HepG2 (cell line): ENCODE data around the gene SMOC1. TPM values are rescaled to one million over a fixed set of nuclear protein-coding genes. Genes with fewer than 3 reads are reported as not detected.

Source experiments
- AHR ChIP-seq: IDR thresholded peaks from 2 replicates; pipeline ENCODE4 v1.6.1; 2018; ENCODE audit warnings: missing genetic modification reagents, missing compliant biosample characterization
- CENPT ChIP-seq: sonication (generic); formaldehyde crosslinking; IDR thresholded peaks from 2 replicates; pipeline ENCODE4 v1.8.0; 2022; ENCODE audit warnings: low read depth, mild to moderate bottlenecking, moderate library complexity, missing genetic modification reagents
- CHD4 ChIP-seq: fragments of 200-600 bp; sonication (generic); IDR thresholded peaks from 2 replicates; pipeline ENCODE4 v1.7.0; 2017; ENCODE audit warnings: mild to moderate bottlenecking, low read length, borderline replicate concordance
- ELF1 ChIP-seq: sonication (generic); formaldehyde crosslinking; IDR thresholded peaks from 2 replicates; pipeline ENCODE4 v1.4.0; 2020; ENCODE audit warnings: missing genetic modification reagents
- FOXJ3 ChIP-seq: sonication (generic); formaldehyde crosslinking; IDR thresholded peaks from 2 replicates; pipeline ENCODE4 v1.4.0; 2020; ENCODE audit warnings: missing genetic modification reagents, mild to moderate bottlenecking, borderline replicate concordance
- HDAC2 ChIP-seq: sonication (generic); formaldehyde crosslinking; IDR thresholded peaks from 2 replicates; pipeline ENCODE4 v1.4.0; 2020; ENCODE audit warnings: missing genetic modification reagents
- MAFF ChIP-seq: IDR thresholded peaks from 2 replicates; pipeline ENCODE4 v1.6.1; 2011; ENCODE audit warnings: low read depth, low read length, improper control_type of control experiment
- RAD51 ChIP-seq: fragments of 450-650 bp; IDR thresholded peaks from 2 replicates; pipeline ENCODE4 v1.6.1; 2016; ENCODE audit warnings: borderline replicate concordance
- RNF219 ChIP-seq: sonication (generic); formaldehyde crosslinking; IDR thresholded peaks from 2 replicates; pipeline ENCODE4 v1.5.0; 2020; ENCODE audit warnings: mild to moderate bottlenecking, missing genetic modification reagents
- SSRP1 ChIP-seq: IDR thresholded peaks from 2 replicates; pipeline ENCODE4 v1.6.1; 2016; ENCODE audit warnings: control low read depth
- SYNCRIP ChIP-seq: fragments of 200-400 bp; formaldehyde crosslinking; IDR thresholded peaks from 2 replicates; pipeline ENCODE4 v1.6.1; 2018; ENCODE audit warnings: mild to moderate bottlenecking, low read depth, low read length; ENCODE audit not compliant: insufficient read depth
- TRAFD1 ChIP-seq: sonication (generic); formaldehyde crosslinking; IDR thresholded peaks from 2 replicates; pipeline ENCODE4 v1.5.1; 2020; ENCODE audit warnings: missing genetic modification reagents, mild to moderate bottlenecking, borderline replicate concordance
- TSC22D2 ChIP-seq: sonication (generic); formaldehyde crosslinking; IDR thresholded peaks from 2 replicates; pipeline ENCODE4 v1.5.1; 2020; ENCODE audit warnings: missing genetic modification reagents, mild to moderate bottlenecking, borderline replicate concordance
- ZBED4 ChIP-seq: sonication (generic); formaldehyde crosslinking; IDR thresholded peaks from 2 replicates; pipeline ENCODE4 v1.4.0; 2020; ENCODE audit warnings: missing genetic modification reagents, borderline replicate concordance
- ZBTB14 ChIP-seq: sonication (generic); formaldehyde crosslinking; IDR thresholded peaks from 2 replicates; pipeline ENCODE4 v1.4.0; 2020; ENCODE audit warnings: missing genetic modification reagents
- ZNF253 ChIP-seq: sonication (generic); formaldehyde crosslinking; IDR thresholded peaks from 2 replicates; pipeline ENCODE4 v1.8.0; 2022; ENCODE audit warnings: mild to moderate bottlenecking, missing genetic modification reagents, borderline replicate concordance
- ZNF335 ChIP-seq: sonication (generic); formaldehyde crosslinking; IDR thresholded peaks from 2 replicates; pipeline ENCODE4 v1.4.0; 2020; ENCODE audit warnings: missing genetic modification reagents
- ZNF33A ChIP-seq: sonication (generic); formaldehyde crosslinking; IDR thresholded peaks from 2 replicates; pipeline ENCODE4 v1.5.1; 2020; ENCODE audit warnings: missing genetic modification reagents, mild to moderate bottlenecking, moderate library complexity, borderline replicate concordance
- ZNF430 ChIP-seq: sonication (generic); formaldehyde crosslinking; IDR thresholded peaks from 2 replicates; pipeline ENCODE4 v1.9.0; 2021; ENCODE audit warnings: mild to moderate bottlenecking, missing genetic modification reagents
- ZNF724P ChIP-seq: sonication (generic); formaldehyde crosslinking; IDR thresholded peaks from 2 replicates; pipeline ENCODE4 v1.8.0; 2022; ENCODE audit warnings: missing genetic modification reagents, borderline replicate concordance
- ZNF878 ChIP-seq: sonication (generic); formaldehyde crosslinking; IDR thresholded peaks from 2 replicates; pipeline ENCODE4 v1.8.1; 2023; ENCODE audit warnings: mild to moderate bottlenecking, missing genetic modification reagents, moderate library complexity
- polyA plus RNA-seq, 8 experiments: library from polyadenylated mRNA; depleted of rRNA in 3 of 8; stranded (reverse) in 7 of 8; unstranded in 1 of 8; fragments of >200 nt; fragmentation: Illumina TruSeq in 4 of 8; extraction: Trizol in 4 of 8; gene quantifications; 2 replicates each; pipeline versions ENCODE4 v1.2.1 to v1.2.3, GENCODE V29; 2011 to 2016; ENCODE audit warnings: low read depth in 4 of 8, missing spikeins in 1 of 8, mixed read lengths in 1 of 8; ENCODE audit not compliant: insufficient read depth in 1 of 8
- total RNA-seq, 5 experiments: library from RNA; depleted of rRNA; stranded (reverse); fragments of >200 nt; fragmentation: Illumina TruSeq; extraction: Trizol; gene quantifications; 2 replicates each; pipeline ENCODE4 v1.2.3, GENCODE V29; 2016; ENCODE audit warnings: low read depth in 1 of 5
- TF ChIP-seq, protein P1 (sequence below): sonication (generic); formaldehyde crosslinking; IDR thresholded peaks from 2 replicates; pipeline ENCODE4 v1.8.1; 2023; ENCODE audit warnings: missing genetic modification reagents, mild to moderate bottlenecking, borderline replicate concordance

SMOC1 gene
- total and polyA plus RNA-seq, 2 of the 13 experiments (the other 11 are each of a cell fraction or from before 2014, with no cell fraction given): 17.8 to 35.6 TPM

DNA sequence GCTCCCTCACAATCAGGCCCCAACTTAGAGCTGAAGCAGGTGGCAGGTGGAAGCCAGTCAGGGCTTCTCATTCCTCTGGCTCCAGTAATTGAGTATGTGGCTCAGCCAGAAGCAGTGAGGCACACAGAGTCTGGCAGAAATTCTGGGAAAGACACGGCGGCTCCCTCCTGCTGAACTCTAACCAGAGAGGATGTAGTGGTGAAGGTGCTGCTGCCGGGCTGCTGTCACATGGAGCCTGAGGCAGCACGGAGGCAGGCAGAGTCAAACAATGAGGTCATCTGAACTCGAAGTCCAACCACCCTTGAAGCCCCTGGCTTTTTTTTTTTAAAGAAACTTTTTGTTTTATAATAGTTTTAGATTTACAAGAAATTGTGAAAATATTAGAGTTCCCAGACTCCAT, 33.4 kb upstream of the SMOC1 start (continued):
- TF ChIP-seq CHD4: no peak
- no peak for TF ChIP-seq SSRP1
- TF ChIP-seq FOXJ3: no peak
- TF ChIP-seq ZNF335: 0 out of 2 replicates have a peak, but pooled peaks have one; percentile 47
- TF ChIP-seq MAFF: no peak
- TF ChIP-seq ZNF724P (CRISPR knock-in tag): no peak
- no peak for TF ChIP-seq ZNF33A (CRISPR knock-in tag)
- TF ChIP-seq ZBED4 (CRISPR knock-in tag): no peak
- TF ChIP-seq TRAFD1 (CRISPR knock-in tag): no peak
- no peak for TF ChIP-seq ZNF253 (CRISPR knock-in tag)
- no peak for TF ChIP-seq TSC22D2 (CRISPR knock-in tag)
- no peak for TF ChIP-seq ELF1 (CRISPR knock-in tag)
- no peak for TF ChIP-seq RAD51
- no peak for TF ChIP-seq ZBTB14 (CRISPR knock-in tag)
- TF ChIP-seq HDAC2 (CRISPR knock-in tag): peak; percentile 49; the same call in 1 of the 2 replicates
- TF ChIP-seq RNF219 (CRISPR knock-in tag): no peak
- no peak for TF ChIP-seq CENPT
- no peak for TF ChIP-seq AHR (CRISPR knock-in tag)
- TF ChIP-seq ZNF430: peak; percentile 64; the same call in 1 of the 2 replicates
- TF ChIP-seq, protein P1, sequence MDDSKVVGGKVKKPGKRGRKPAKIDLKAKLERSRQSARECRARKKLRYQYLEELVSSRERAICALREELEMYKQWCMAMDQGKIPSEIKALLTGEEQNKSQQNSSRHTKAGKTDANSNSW (CRISPR knock-in tag): no peak
- no peak for TF ChIP-seq SYNCRIP
- no peak for TF ChIP-seq ZNF878
